Fibroblast of mammary gland (primary cell): Measurements from ENCODE around the gene ANKRD52.

ENCODE experiments used
- DNase-seq: peaks from one replicate; pipeline ENCODE4 v3.0.0-alpha.2; 2010; ENCODE audit warnings: low read depth
- H3K4me3 ChIP-seq: 2 replicates; pipeline ENCODE4 v1.5.1; 2011; ENCODE audit warnings: low read depth, mild to moderate bottlenecking, low read length, moderate library complexity; ENCODE audit not compliant: control insufficient read depth
- CTCF ChIP-seq: conservative IDR thresholded peaks from 2 replicates; pipeline ENCODE4 v1.5.1; 2011; ENCODE audit warnings: low read depth, low read length, inconsistent platforms; ENCODE audit not compliant: control insufficient read depth, insufficient read depth

The ANKRD52 gene

GRCh38 chr12:56255671-56256070 lies 2.5 kb downstream of the ANKRD52 start:
- no peak for TF ChIP-seq CTCF

GRCh38 chr12:56253091-56253490 lies 5.1 kb downstream of the ANKRD52 start:
- TF ChIP-seq CTCF: no peak
- DNase-seq: no peak
- H3K4me3 ChIP-seq: no peak overlapping the region

More at GRCh38 chr12:56255671-56256070, 2.5 kb downstream of the ANKRD52 start:
- no peak for DNase-seq
- H3K4me3 ChIP-seq: no peak overlapping the region

- TF ChIP-seq CTCF: no peak
- H3K4me3 ChIP-seq: no peak overlapping the region
Observed at GRCh38 chr12:56252649-56253048, 5.5 kb downstream of the ANKRD52 start.

GRCh38 chr12:56248711-56249110 lies 9.5 kb downstream of the ANKRD52 start:
- no peak for DNase-seq
- H3K4me3 ChIP-seq: no peak overlapping the region
- TF ChIP-seq CTCF: no peak

More at GRCh38 chr12:56252649-56253048, 5.5 kb downstream of the ANKRD52 start:
- DNase-seq: no peak

GRCh38 chr12:56247923-56248322 lies 10.3 kb downstream of the ANKRD52 start:
- no peak overlapping the region for H3K4me3 ChIP-seq
- no peak for DNase-seq
- TF ChIP-seq CTCF: no peak

GRCh38 chr12:56244494-56244893 lies 13.7 kb downstream of the ANKRD52 start:
- TF ChIP-seq CTCF: no peak
- DNase-seq: no peak
- H3K4me3 ChIP-seq: no peak overlapping the region

GRCh38 chr12:56243731-56244181 lies 14.4 kb downstream of the ANKRD52 start:
- no peak overlapping the region for H3K4me3 ChIP-seq
- TF ChIP-seq CTCF: no peak
- no peak for DNase-seq
